ENCODE data around the gene ZNF780A.
"Not testable (repeated sequence)": the region's sequence is repeated elsewhere in the genome, so short reads cannot be mapped to it uniquely, and the experiment has no call there.

Gene ZNF780A

DNA sequence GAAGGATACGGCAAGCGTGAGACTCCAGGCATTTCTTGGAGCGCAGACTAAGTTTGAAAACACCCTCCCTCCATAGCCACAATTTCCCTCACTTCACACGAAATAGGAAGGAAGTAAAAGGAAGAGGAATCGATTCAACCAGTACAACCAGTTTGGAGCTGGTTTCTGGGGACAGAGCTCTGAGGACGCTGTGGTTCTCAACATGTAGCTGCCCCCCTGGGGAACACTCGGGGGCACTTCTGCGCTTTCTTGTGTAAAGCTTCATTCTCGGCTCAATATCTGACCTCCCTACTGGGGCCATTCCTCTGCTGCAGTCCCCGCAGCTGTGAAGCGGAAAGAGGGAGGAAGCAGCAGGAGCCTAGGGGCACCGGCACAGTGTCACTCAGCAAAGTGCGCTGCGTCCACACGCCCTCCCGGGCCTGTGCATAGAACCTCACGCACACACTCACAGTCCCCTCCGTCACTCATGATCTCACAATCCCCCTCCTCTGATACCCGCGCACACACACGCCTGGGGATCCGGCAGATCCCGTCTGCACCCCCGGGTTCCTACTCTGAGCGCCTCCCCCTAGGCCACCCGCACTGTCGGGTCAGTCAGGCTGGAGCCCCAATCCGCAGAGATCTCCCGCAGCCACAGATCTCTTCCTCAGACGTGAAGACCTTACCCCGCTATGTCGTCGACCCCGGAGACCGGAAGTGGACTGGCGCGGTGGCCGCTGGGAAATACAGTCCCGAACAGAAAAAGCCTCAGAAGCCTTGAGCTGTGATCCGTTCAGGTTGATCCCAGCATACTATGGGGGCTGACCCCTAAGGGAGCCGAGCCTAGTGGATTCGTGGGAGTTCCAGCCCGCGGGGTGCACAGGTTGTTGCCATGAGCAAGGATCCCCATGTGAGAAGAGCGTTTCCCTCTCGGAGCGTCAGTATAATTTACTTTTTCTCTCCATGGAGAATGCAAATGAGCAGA lies at the start of gene ZNF780A:
Gene ZNF780A, minus strand, starts transcription at position 703 of the 964 bp plus-strand sequence. CDS start 6,190 bp downstream, outside the sequence.
- DNase-seq: peak; percentile 68

DNA sequence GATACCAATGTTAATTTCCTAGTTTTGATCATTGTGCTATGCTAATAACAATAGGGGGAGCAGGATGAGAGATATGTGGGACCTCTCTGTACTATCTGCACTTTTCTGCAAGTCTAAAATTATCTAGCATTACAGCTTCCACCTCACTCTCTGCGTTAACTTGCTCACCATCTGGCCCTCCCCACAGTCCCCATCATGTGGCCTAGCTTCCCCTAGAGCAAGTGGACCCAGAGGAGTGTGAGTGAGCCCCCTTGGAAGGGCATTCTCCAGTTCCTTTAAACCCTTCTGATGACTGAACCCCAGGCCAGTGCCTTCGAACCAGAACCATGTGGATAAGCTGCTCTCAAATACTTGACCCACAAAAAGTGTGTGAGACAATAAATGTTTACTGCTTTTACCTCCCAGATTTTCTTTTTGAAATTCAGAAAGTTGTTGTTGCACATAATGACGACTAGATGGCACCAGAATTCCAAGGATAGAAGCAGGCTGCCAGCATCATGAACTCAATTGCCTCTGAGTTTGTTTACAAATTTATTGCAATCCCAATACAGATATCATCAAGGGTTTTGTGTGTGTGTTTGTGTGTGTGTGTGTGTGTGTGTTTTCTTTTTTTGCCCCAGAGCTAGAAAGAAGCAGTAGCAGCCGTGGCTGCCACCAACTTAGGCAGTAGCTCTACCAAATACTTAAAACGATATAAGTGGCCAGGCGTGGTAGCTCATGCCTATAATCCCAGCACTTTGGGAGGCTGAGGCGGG lies 49.0 kb upstream of the ZNF780A start:
- DNase-seq: no peak

DNA sequence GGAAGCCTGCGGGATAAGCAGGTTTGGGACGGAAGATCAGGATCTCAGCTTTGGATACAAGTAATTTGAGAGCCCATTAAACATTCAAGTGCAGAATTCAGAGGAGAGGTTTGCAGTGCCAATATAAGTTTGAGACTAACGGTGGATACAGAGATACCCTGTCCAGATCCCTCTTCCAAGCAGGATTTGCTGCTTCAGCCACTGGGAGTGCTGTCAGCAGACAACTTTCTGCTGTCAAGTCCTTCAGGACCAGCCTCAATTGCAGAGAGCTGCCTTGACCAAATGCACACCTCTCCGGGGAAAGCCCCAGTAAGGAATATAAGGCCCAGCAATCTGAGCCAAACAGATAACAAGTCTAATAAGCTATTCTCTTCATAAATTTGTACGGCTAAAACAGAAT lies 46.1 kb upstream of the ZNF780A start:
- DNase-seq: no peak

DNA sequence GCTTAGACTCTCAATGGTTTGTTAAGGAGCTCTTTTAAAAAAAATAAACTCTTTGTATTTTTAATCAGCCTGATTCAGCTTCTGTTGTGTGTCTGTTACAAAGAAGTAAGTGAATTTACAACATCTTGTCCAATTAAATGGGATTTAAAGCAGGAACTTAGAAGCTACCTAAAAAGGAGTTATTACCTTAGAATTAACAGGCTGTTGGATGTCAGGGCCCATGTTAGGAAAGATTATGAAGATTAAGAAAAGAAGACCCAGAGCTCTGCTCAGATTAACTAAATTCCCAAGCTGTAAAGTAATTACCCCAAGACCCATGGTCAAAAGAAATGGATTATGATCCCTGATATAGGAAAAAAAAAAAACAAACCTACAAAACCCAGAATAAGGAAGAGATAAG lies 44.1 kb upstream of the ZNF780A start:
- DNase-seq: no peak

DNA sequence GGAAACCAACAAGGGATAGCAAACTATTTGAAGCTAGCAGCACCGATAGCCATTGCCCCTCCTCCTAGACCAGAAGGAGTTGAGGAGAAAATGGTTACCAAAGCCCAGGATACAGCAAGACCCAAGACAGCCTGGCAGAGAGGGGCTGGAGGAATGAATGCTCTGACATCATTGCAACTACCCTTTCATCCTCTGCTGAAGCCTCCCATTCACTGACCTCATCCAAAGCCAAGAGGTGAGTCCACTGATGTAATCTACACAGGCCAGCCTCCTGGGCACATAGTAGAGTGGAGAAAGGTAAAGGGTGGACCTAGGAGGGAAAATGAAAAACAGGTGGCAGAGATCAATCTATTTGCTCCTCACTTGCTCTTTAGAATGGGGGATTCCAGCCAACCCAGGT lies 42.7 kb upstream of the ZNF780A start:
- no peak for DNase-seq

DNA sequence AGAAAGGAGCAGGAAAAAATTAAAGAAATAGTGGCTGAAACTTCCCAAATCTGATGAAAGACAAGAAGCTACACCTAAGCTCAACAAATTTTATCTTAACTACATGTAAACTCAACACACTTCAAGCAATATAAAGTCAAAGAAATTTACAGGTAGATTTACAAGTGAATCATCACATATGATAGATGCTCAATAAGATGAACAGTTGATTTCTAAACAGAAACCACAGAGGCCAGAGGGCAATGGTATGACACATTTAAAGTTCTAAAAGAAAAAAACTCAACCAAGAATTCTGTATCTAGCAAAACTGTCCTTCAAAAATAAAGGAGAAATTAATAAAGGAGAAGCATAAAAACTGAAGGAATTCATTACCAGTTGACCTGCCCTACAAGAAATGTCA lies 39.3 kb upstream of the ZNF780A start:
- no peak for DNase-seq

DNA sequence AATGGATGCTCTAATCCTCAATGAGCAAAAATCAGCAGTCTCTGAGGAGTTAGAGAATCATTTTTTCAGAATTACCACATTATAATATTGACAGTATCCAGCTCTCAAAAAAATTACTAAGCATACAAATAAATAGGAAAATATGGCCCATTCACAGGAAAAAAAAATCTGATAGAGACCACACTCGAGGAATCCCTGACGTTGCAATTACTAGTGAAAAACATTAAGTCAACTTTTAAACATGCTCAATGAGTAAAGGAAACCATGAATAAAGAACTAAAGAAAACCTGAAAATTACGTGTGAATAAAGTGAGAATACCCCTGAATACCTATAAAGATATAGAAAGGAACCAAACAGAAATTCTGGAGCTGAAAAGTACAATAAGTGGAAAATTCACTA lies 38.7 kb upstream of the ZNF780A start:
- DNase-seq: no peak

DNA sequence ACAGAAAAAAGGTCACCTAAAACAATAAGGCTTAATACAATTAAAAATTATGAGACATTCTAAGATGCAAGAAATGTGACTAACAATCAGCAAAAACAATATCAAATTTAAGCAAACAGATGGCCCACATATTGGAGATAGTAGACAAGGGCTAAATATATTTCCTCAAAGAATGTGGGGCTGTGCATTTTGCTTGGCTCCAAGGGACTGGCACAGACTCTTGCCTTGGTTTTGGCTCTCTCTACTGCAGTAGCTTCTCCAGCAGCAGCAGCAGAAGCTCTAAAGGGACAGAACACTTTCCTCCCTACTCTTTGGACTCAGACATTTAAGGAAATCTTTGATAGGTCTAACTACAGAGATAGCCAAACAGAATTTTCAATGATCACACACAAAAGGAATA lies 38.2 kb upstream of the ZNF780A start:
- DNase-seq: no peak

DNA sequence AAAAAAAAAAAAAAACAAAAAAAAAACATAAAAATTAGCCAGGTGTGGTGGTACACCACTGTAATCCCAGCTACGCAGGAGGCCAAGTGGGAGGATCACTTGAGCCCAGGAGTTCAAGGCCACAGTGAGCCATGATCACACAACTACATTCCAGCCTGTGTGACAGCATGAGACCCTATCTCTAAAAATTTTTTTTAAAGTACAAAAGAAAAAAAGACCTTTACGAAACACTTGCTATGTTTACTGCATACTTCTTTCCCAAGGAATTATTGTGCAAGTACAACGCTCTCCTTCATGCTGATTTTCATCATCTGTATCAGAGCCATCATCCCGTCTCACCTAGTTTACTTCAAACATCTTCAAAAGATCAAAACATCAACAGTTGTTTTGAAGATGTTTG lies 28.6 kb upstream of the ZNF780A start:
- no peak for DNase-seq

DNA sequence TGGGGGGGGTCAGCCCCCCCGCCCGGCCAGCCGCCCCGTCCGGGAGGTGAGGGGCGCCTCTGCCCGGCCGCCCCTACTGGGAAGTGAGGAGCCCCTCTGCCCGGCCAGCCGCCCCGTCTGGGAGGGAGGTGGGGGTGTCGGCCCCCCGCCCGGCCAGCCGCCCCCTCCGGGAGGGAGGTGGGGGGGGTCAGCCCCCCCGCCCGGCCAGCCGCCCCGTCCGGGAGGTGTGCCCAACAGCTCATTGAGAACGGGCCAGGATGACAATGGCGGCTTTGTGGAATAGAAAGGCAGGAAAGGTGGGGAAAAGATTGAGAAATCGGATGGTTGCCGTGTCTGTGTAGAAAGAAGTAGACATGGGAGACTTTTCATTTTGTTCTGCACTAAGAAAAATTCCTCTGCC lies 27.9 kb upstream of the ZNF780A start:
- not testable (repeated sequence) for DNase-seq

DNA sequence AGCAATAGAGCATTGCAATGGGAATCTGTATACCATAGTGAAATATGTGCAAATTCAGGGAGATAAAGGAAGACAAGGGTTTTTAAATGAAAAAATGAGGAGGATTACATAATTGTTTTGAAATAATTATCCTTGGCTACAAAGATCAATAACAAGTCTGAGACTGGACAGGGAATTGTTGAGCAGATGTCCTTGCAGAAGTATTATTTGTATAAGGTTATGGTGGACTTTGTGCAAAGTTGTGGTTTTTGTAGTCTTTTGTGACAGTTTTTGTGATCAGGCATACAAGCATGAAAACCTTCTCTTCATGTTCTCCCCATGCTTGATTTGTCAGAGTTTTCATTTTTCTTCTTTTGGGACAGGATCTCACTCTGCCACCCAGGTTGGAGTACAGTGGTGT lies 25.3 kb upstream of the ZNF780A start:
- no peak for DNase-seq

DNA sequence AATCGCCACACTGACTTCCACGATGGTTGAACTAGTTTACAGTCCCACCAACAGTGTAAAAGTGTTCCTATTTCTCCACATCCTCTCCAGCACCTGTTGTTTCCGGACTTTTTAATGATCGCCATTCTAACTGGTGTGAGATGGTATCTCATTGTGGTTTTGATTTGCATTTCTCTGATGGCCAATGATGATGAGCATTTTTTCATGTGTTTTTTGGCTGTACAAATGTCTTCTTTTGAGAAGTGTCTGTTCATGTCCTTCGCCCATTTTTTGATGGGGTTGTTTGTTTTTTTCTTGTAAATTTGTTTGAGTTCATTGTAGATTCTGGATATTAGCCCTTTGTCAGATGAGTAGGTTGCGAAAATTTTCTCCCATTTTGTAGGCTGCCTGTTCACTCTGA lies 23.4 kb upstream of the ZNF780A start:
- not testable (repeated sequence) for DNase-seq

DNA sequence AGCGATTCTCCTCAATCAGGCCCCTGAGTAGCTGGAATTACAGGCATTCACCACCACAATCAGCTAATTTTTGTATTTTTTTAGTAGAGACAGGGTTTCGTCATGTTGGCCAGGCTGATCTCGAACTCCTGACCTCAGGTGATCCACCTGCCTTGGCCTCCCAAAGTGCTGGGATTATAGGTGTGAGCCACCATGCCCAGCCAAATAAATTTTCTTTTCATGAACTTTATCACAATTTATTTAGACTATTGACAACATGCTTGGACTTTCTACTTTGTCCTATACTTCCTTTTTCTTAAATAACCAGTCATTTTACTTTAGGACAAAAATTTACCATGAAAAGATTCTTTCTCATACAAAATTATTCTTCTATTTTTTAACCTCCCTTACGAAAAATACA lies 21.5 kb upstream of the ZNF780A start:
- DNase-seq: not testable (repeated sequence)

DNA sequence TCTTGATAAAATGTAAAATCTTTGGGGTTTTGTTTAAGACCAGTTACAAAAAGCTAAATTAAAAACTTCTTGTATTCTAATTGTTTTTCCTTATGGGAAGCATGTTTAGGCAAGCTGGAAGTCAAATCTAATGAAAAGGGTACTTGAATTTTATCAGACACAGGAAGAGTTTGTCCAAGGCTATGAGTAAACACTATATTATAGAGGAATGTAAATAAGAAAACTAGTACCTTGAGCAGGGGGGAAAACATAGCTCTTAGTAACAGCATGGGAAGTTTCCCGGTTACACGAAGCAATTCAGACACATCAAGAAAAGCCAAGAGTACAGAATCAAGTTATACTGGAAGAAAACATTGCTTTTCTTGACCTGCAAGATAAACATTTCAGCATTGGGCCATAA lies 19.8 kb upstream of the ZNF780A start:
- no peak for DNase-seq

DNA sequence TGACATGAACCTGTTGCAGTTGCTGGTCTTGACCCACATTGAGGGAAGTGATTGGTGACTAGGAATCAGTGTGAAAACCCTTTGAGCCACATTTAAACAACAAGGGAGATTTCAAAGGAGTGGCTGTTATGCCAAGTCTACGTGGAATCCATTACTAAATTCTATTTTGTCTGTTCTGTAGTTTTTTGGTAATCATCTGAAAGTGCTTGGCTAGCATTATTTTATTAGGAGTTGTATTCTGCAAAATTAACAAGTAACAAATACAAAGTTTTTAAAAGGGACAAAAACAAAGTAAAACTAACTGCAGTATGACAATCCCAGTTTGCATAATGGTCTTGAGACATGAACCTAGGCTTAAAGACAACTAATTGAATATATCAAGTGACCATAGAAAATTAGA lies 14.0 kb upstream of the ZNF780A start:
- no peak for DNase-seq

DNA sequence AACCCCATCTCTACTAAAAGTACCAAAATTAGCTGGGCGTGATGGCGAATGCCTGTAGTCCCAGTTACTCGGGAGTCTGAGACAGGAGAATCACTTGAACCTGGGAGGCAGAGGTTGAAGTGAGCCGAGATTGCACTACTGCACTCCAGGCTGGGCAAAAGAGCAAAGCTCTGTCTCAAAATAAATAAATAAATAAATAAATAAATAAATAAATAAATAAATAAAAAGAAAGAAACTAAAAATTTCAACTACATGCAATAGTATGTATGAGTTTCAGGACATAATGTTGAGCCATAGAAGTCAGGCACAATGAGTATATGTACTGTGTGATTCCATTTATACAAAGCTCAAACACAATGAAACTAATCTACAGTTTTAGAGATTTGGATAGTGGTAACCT lies 12.9 kb upstream of the ZNF780A start:
- DNase-seq: no peak

DNA sequence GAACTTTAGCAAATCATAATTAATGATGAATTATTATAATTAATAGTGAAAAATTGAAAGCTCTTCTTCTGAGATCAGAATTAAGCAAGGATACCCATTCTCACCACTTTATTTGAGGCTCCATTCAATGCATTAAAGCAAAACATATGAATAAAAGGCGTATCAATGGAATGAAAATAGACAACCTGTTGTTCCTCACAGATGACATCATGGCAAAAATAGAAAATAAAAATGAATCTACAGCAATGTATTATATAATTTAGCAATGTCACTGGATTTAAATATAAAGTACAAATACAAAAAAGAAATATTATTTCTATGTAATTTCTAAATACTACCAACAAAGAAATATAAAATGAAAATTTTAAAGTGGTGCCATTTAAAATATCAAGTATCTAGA lies 11.1 kb upstream of the ZNF780A start:
- DNase-seq: no peak

DNA sequence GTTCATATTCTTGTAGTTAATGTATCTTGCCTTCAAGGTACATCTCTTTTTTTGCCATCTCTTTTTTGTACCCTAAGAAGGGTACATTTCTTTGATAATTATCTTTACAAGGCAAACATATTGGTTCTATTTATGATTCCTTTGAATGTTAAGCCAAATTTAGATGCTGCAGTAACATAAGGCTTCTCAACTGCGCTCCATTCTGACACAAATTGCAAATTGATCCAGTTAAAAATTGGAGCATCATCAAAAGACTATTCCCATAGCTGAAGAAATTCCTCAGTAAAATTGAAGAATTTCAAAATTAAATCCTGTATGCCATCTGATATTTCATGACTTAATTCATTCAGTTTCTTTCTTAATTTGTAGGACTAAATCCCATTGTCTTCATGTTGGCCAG lies 2.7 kb upstream of the ZNF780A start:
- no peak for DNase-seq

DNA sequence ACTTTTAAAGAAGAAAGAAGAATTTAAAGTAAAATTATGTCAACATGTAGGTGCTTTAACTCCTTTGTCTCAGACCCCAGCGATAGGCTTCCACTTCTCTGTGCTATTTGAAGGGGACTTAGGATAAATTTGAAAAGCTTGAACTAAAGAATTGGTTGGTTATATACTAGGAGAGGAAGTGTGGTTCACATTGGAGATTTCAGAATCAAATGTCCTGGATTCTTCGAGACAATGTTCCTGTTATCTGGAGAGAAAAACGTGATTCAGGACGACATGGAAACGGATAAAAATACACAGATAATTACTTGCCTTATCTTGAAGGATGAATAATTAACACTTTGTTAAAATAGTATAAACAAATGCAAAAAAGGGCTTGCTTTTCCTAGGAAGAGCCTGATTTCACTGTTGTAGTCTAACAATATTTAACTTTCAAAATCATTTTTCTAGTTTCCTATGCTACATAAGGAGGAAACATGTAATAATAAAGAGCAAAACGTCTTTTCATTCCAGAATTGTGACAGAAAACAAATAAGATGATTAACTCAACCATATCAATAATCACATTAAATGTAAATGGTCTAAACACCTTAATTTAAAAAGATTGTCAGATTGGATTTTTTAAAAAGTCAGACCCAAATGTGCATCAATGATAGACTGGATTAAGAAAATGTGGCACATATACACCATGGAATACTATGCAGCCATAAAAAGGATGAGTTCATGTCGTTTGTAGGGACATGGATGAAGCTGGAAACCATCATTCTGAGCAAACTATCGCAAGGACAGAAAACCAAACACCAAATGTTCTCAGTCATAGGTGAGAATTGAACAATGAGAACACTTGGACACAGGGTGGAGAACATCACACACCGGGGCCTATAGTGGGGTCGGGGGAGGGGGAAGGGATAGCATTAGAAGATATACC lies 724 bp upstream of the ZNF780A start:
- no peak for DNase-seq

DNA sequence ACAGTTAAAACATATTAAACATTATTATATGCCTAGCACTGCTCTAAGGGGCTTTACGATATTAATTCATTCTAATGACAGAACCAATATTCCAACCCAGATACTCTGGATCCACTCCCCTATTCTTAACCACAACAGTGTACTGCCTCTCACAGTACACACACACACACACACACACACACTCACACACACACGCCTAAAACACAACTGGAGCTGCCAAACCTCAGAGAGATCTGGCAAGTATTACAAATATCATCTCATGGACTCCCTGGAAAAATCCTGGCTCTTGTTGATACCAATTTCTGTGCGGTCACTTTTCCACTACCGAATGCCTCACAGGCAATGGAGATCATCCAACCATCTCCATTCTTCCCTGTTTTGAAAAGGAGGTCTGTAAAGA lies 1.3 kb downstream of the ZNF780A start:
- no peak for DNase-seq

DNA sequence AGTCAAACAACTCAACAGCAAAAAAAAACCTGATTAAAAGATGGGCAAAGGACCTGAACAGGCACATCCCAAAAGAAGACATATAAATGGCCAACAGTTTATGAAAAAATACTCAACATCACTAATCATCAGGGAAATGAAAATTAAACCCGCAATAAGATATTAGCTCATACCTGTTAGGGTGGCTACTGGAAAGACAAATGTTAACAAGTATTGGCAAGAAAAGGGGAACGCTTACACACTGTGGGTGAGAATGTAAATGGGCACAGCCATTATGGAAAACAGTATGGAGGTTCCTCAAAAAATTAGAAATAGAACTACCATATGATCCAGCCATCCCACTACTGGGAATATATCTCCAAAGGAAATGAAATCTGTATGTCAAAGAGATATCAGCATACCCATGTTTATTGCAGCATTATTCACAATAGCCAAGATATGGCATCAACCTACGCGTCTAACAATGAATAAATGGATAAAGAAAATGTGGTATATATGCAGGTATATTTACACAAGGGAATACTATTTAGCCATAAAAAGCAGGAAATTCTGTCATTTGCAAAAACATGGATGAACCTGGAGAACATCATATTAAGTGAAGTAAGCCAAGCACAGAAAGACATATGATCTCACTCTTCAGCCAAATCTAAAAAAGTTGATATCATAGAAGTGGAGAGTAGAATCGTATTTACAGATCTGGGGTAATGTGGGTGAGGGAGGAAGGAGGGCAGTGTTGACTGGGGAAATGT lies 2.3 kb downstream of the ZNF780A start:
- no peak for DNase-seq

DNA sequence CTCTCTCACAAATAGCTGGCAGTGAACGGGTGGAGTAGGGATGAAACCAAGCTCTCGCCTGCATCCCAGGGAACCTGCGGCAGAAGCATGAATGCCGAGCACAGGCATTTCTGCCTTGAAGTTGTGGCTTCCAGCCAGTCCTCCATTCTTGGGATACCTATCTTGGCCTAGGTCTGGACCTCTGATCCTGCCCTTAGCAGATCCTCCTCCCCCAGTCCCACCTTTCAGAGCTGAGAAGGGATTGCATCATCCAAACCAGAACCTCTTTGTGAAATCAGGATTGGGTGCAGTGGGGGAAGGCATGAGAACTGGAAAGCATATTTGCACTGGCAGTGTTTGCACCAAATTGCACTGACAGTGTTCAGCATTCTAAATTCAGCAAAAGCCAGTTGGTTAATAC lies 5.8 kb downstream of the ZNF780A start:
- no peak for DNase-seq

All from activated CD4-positive, alpha-beta T cell treated with anti-CD3 and anti-CD28 coated beads, Interleukin-2, amount 50 U/mL, for 1 hour (primary cell).